Ishikawa (cell line): ENCODE results near the gene WAC.

Experiments used
- CEBPB ChIP-seq: IDR thresholded peaks from 2 replicates; pipeline ENCODE4 v1.6.1; 2012
- CREB1 ChIP-seq: IDR thresholded peaks from 2 replicates; pipeline ENCODE4 v1.6.1; 2012; ENCODE audit warnings: low read depth
- EGR1 ChIP-seq: IDR thresholded peaks from 2 replicates; pipeline ENCODE4 v1.6.1; 2012
- EP300 ChIP-seq: IDR thresholded peaks from 2 replicates; pipeline ENCODE4 v1.6.1; 2012; ENCODE audit warnings: borderline replicate concordance
- FOXM1 ChIP-seq: IDR thresholded peaks from 2 replicates; pipeline ENCODE4 v1.6.1; 2012; ENCODE audit warnings: low read depth, borderline replicate concordance
- NFIC ChIP-seq: IDR thresholded peaks from 2 replicates; pipeline ENCODE4 v1.6.1; 2012
- RAD21 ChIP-seq: IDR thresholded peaks from 2 replicates; pipeline ENCODE4 v1.6.1; 2012; ENCODE audit warnings: low read depth
- TAF1 ChIP-seq: IDR thresholded peaks from 2 replicates; pipeline ENCODE4 v1.6.1; 2012; ENCODE audit warnings: low read depth, mild to moderate bottlenecking
- TCF12 ChIP-seq: IDR thresholded peaks from 2 replicates; pipeline ENCODE4 v1.6.1; 2012; ENCODE audit warnings: low read depth
- TEAD4 ChIP-seq: IDR thresholded peaks from 2 replicates; pipeline ENCODE4 v1.6.1; 2012
- YY1 ChIP-seq: IDR thresholded peaks from 2 replicates; pipeline ENCODE4 v1.6.1; 2012; ENCODE audit warnings: low read depth
- ZBTB7A ChIP-seq: IDR thresholded peaks from 2 replicates; pipeline ENCODE4 v1.6.1; 2012; ENCODE audit warnings: low read depth
- TF ChIP-seq, protein P1 (sequence below): IDR thresholded peaks from 2 replicates; pipeline ENCODE4 v1.6.1; 2012; ENCODE audit warnings: low read depth, mild to moderate bottlenecking
- TF ChIP-seq, protein P2 (sequence below): IDR thresholded peaks from 2 replicates; pipeline ENCODE4 v1.6.1; 2012
- TF ChIP-seq, protein P3 (sequence below): IDR thresholded peaks from 2 replicates; pipeline ENCODE4 v1.6.1; 2012

WAC gene, protein sequence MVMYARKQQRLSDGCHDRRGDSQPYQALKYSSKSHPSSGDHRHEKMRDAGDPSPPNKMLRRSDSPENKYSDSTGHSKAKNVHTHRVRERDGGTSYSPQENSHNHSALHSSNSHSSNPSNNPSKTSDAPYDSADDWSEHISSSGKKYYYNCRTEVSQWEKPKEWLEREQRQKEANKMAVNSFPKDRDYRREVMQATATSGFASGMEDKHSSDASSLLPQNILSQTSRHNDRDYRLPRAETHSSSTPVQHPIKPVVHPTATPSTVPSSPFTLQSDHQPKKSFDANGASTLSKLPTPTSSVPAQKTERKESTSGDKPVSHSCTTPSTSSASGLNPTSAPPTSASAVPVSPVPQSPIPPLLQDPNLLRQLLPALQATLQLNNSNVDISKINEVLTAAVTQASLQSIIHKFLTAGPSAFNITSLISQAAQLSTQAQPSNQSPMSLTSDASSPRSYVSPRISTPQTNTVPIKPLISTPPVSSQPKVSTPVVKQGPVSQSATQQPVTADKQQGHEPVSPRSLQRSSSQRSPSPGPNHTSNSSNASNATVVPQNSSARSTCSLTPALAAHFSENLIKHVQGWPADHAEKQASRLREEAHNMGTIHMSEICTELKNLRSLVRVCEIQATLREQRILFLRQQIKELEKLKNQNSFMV

DNA sequence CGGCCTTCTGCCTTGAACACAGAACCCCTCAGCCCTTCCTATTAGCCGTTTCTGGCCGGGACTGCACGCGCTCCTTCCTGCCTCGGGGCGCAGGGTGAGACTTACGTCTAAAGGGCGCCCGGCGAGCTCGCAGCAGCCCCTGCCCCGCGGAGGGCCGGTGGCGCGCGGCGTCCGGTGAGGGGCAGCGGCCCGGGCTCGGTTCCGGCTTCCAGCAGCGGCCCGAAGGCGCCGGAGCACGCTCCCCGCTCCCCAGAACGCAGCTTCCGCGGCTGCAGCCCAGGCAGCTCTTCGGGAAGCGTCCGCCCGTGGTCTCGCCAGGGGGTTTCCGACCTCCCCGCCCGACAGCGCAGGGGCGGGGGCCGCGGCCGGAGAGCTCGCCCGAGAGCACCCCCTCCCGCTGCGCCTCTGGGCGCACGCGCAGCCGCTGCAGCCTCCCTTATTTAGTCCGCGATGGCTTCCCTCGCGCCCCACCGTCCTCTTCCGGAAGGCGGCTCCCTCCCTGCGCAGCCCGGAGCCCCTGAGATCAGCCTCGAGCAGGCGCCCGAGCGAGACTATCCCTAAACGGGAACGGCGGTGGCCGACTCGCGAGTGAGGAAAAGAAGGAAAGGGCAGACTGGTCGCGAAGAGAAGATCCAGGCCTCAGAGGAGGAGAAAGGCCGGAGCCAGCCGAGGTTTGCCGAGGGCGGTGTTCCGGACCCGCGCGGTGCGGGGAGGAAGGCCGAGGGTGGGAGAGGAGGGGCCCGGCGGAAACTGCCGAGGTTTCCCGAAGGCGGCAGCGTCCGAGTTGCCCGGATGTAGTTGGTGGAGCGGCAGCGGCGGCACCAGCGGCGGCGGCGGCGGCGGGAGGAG, at the start of gene WAC:
WAC (plus strand) TSS at position 782 of the 849 bp plus-strand sequence. CDS start 462 bp downstream, outside the sequence.
- TF ChIP-seq EGR1: no peak
- TF ChIP-seq, protein P1, sequence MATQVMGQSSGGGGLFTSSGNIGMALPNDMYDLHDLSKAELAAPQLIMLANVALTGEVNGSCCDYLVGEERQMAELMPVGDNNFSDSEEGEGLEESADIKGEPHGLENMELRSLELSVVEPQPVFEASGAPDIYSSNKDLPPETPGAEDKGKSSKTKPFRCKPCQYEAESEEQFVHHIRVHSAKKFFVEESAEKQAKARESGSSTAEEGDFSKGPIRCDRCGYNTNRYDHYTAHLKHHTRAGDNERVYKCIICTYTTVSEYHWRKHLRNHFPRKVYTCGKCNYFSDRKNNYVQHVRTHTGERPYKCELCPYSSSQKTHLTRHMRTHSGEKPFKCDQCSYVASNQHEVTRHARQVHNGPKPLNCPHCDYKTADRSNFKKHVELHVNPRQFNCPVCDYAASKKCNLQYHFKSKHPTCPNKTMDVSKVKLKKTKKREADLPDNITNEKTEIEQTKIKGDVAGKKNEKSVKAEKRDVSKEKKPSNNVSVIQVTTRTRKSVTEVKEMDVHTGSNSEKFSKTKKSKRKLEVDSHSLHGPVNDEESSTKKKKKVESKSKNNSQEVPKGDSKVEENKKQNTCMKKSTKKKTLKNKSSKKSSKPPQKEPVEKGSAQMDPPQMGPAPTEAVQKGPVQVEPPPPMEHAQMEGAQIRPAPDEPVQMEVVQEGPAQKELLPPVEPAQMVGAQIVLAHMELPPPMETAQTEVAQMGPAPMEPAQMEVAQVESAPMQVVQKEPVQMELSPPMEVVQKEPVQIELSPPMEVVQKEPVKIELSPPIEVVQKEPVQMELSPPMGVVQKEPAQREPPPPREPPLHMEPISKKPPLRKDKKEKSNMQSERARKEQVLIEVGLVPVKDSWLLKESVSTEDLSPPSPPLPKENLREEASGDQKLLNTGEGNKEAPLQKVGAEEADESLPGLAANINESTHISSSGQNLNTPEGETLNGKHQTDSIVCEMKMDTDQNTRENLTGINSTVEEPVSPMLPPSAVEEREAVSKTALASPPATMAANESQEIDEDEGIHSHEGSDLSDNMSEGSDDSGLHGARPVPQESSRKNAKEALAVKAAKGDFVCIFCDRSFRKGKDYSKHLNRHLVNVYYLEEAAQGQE: no peak
- no peak for TF ChIP-seq CEBPB
- TF ChIP-seq TAF1: peak; percentile 89
- TF ChIP-seq, protein P2, sequence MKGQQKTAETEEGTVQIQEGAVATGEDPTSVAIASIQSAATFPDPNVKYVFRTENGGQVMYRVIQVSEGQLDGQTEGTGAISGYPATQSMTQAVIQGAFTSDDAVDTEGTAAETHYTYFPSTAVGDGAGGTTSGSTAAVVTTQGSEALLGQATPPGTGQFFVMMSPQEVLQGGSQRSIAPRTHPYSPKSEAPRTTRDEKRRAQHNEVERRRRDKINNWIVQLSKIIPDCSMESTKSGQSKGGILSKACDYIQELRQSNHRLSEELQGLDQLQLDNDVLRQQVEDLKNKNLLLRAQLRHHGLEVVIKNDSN: no peak
- no peak; the same call in none of the 2 replicates for TF ChIP-seq TCF12
- peak; percentile 42; the same call in 1 of the 2 replicates for TF ChIP-seq EP300
- peak; percentile 88 for TF ChIP-seq YY1
- TF ChIP-seq ZBTB7A: peak; percentile 89; the same call in 1 of the 2 replicates
- TF ChIP-seq, protein P3, sequence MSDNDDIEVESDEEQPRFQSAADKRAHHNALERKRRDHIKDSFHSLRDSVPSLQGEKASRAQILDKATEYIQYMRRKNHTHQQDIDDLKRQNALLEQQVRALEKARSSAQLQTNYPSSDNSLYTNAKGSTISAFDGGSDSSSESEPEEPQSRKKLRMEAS: peak; percentile 84

DNA sequence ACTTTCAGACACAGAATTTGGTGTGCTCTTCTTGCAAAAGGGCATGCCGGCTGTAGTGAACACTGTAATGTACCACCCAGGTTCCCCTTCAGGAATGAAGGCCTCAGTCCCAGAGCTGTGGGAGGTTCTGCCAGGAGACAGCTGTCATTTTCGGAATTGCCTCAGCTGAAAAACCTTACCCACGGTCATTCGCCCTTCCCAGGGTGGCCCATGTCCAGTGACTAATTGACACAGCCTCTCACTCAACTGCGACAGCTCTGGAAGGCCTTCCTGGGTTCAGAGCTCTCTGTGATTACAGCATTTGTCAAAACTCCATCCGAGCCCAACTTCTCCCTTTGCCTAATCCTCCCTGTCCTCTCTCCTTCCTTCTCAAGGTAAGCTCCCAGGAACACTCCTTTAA, 43.7 kb upstream of the WAC start:
- TF ChIP-seq NFIC: no peak
- TF ChIP-seq TEAD4: no peak
- no peak for TF ChIP-seq CEBPB
- no peak for TF ChIP-seq FOXM1
- TF ChIP-seq TCF12: no peak
- TF ChIP-seq CREB1: no peak
- TF ChIP-seq, protein P1: no peak

DNA sequence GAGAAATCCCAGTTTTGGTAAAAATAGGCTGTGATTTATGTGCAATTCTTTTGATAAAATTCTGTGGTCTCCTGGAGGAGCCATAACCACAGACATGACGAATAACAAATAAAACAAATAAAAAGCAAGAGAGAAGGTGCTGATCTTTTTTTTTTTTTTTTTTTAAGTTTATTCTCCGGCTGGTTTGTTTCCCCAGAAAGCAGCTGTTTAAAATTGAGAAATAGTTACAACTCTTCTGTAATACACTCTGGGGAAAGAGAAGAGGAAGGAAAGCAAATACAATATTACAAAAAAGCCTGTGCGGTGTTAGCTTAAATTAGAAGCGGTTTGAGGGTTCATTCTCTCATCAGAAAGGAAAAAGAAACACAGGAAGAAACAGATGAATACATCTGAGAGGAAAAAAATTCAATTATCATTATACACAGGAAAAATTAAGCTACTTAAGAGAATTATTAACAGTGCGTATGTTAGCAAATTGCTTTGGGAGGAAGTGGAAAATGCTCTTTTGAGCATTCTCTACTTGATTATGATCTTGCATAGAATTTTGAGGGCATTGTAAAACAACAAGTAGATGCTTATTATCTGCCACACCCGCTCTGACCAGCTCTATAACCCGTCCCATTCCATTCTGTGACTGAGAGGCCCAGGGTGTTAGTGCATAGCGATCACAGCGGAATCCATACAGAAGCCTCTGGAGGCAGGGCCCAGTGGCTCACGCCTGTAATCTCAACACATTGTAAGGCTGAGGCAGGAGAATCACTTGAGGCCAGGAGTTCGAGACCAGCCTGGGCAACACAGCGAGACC, 40.6 kb upstream of the WAC start:
- TF ChIP-seq FOXM1 (no peak), TCF12 (no peak), YY1 (no peak), RAD21 (no peak), CREB1 (no peak), ZBTB7A (no peak), CEBPB (no peak), EP300 (no peak), EGR1 (no peak), TAF1 (no peak), NFIC (no peak), TEAD4 (no peak)
- TF ChIP-seq, protein P1: no peak
- TF ChIP-seq, protein P3: no peak
- TF ChIP-seq, protein P2: no peak
